AG04450 (cell line): ENCODE results near the gene CCDC192. TPM values are rescaled to one million over a fixed set of nuclear protein-coding genes. Genes with fewer than 3 reads are reported as not detected.

Experiments
- CTCF ChIA-PET: fragments of 300-600, 350-600 bp; formaldehyde crosslinking; extraction: SDS; loops from one replicate; lab custom pipeline; 2022; ENCODE audit warnings: antibody characterized with exemption, inconsistent platforms; lab: Charles Lee
- POLR2A ChIA-PET: fragments of 350-600 bp; formaldehyde crosslinking; extraction: SDS; loops from one replicate; lab custom pipeline; 2021; ENCODE audit warnings: antibody characterized with exemption, inconsistent platforms; lab: Yijun Ruan, JAX
- DNase-seq: peaks from one replicate; pipeline ENCODE4 v3.0.0-alpha.2; 2011; ENCODE audit warnings: low read depth, low spot score
- H3K27ac ChIP-seq: one replicate; pipeline ENCODE4 v1.5.1; 2012; ENCODE audit warnings: low read depth, low read length, control low read depth
- H3K27me3 ChIP-seq: one replicate; pipeline ENCODE4 v1.6.0; 2012; ENCODE audit warnings: low read length; ENCODE audit not compliant: control insufficient read depth, insufficient read depth
- H3K4me3 ChIP-seq: 2 replicates; pipeline ENCODE4 v1.5.1; 2011; ENCODE audit warnings: mild to moderate bottlenecking, low read depth, low read length, control low read depth
- H3K9me3 ChIP-seq: 2 replicates; pipeline ENCODE4 v1.5.1; 2012; ENCODE audit warnings: low read length; ENCODE audit not compliant: control insufficient read depth, insufficient read depth
- CTCF ChIP-seq: IDR thresholded peaks from 2 replicates; pipeline ENCODE4 v1.5.1; 2011; ENCODE audit warnings: low read depth, low read length, control low read depth, inconsistent platforms
- polyA plus RNA-seq: library from polyadenylated mRNA; depleted of rRNA; stranded (reverse); fragments of >200 nt; gene quantifications from 2 replicates; pipeline ENCODE4 v1.2.3, GENCODE V29; 2011

CCDC192 gene
- polyA plus RNA-seq, 1 experiment, result not detected

- H3K27ac ChIP-seq, result peak overlapping the region; percentile 83
- ChIA-PET CTCF (interaction anchor here (0.5 to 1.5 kb wide), 3 partner anchors 9 to 388 kb away, joined by 3 to 4 read pairs (median 3); no protein-coding TSS in a partner anchor), POLR2A (no interaction called here)
- DNase-seq, result no peak
- no peak overlapping the region for H3K4me3 ChIP-seq
- no peak for TF ChIP-seq CTCF
- H3K9me3 ChIP-seq, result no peaks in the 10 kb centered on the region
- no peaks in the 10 kb centered on the region for H3K27me3 ChIP-seq
These were observed 110.7 kb downstream of the CCDC192 start for GRCh38 chr5:127813633-127814587.

DNA sequence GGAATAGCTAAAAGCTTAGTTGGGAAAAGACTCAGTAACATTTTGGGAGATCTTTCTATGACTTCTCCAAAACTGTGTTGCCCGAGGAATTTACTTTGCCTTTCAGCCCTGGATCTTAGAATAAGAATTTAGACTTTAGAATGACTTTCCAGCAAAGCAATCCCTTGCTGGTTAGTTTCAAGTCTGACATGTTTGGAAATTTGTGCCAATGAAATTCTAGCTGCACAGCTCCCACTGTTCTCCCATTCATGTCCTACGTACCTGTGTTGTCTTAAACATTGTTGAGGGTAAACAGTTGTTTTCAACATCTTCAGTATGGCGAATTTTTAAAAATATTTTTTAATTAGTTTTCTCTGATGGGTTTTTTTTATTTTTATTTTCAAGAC is 111.4 kb downstream of the CCDC192 start:
- CTCF ChIA-PET, result interaction anchor here (0.8 to 1.5 kb wide), 2 partner anchors 29 to 80 kb away, joined by 3 to 4 read pairs; no protein-coding TSS in a partner anchor
- no peak for DNase-seq
- POLR2A ChIA-PET, result no interaction called here
- Histone ChIP-seq H3K27me3 (no peaks in the 10 kb centered on the region), H3K9me3 (no peaks in the 10 kb centered on the region), H3K27ac (no peak overlapping the region), H3K4me3 (no peak overlapping the region)
- no peak for TF ChIP-seq CTCF

- Histone ChIP-seq H3K4me3 (no peak overlapping the region), H3K27ac (no peak overlapping the region), H3K27me3 (no peaks in the 10 kb centered on the region), H3K9me3 (no peaks in the 10 kb centered on the region)
- no peak for TF ChIP-seq CTCF
- ChIA-PET CTCF (interaction anchor here (1.3 kb wide), 1 partner anchor 57 kb away, joined by 4 read pairs; no protein-coding TSS in a partner anchor), POLR2A (interaction anchor here (1.1 kb wide), 1 partner anchor 16 kb away, joined by 4 read pairs; no protein-coding TSS in a partner anchor)
- no peak for DNase-seq
These were observed 117.8 kb downstream of the CCDC192 start for GRCh38 chr5:127820910-127821553.

DNA sequence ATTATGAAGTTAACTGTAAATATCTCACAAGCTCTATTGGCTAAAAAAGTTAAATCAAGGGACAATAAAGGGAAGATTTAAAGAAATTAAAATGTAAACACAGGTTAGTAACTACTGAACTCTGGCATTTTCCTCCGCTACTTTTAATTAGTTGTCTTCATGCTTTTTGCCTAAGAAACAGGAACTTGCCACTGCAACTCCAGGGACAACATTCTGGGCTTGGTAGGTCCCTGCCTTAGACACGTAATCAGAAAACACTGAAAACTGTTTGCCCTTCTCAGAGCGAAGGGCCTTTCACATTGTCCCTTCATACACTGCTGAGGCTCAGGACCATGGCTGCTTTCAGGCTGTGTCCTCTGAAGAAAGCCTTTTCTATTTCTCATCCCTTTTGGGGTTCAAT is 118.7 kb downstream of the CCDC192 start:
- no peaks in the 10 kb centered on the region for H3K27me3 ChIP-seq
- H3K27ac ChIP-seq, result no peak overlapping the region
- CTCF ChIA-PET, result interaction anchor here (1.4 kb wide), 1 partner anchor 8 kb away, joined by 3 read pairs; no protein-coding TSS in a partner anchor
- no peak for DNase-seq
- TF ChIP-seq CTCF, result no peak
- no peak overlapping the region for H3K4me3 ChIP-seq
- POLR2A ChIA-PET, result no interaction called here
- no peaks in the 10 kb centered on the region for H3K9me3 ChIP-seq
